Stimulated activated CD4-positive, alpha-beta T cell treated with anti-CD3 and anti-CD28 coated beads, Interleukin-1b, Interleukin-23, amount 100 ng/mL, for 1 hour (primary cell): Measurements from ENCODE around the gene PTCHD4.
"Not testable (repeated sequence)": the region's sequence is repeated elsewhere in the genome, so short reads cannot be mapped to it uniquely, and the experiment has no call there.

Experiments used
- DNase-seq, 2 donors: peaks; one replicate each; pipeline ENCODE4 v3.0.0-alpha.2; 2020; ENCODE audit warnings: low read depth in 2 of 2

PTCHD4 gene

GRCh38 chr6:48111143-48111506, at the start of gene PTCHD4:
PTCHD4 (minus strand) TSS chr6:48111197; CDS start chr6:48068957, 42,240 bp downstream.
- DNase-seq = no peak

- no peak for DNase-seq
Observed at GRCh38 chr6:48151142-48151541, 40.1 kb upstream of the PTCHD4 start.

- no peak for DNase-seq
Observed at GRCh38 chr6:48150701-48151100, 39.7 kb upstream of the PTCHD4 start.

GRCh38 chr6:48147051-48147450, 36.1 kb upstream of the PTCHD4 start:
- no peak for DNase-seq

GRCh38 chr6:48144021-48144420, 33.0 kb upstream of the PTCHD4 start:
- DNase-seq = no peak

- DNase-seq = no peak
Observed at GRCh38 chr6:48141975-48142374, 31.0 kb upstream of the PTCHD4 start.

GRCh38 chr6:48139818-48140614, 29.0 kb upstream of the PTCHD4 start:
- DNase-seq = no peak

GRCh38 chr6:48136856-48137255, 25.9 kb upstream of the PTCHD4 start:
- no peak for DNase-seq

- DNase-seq = no peak
Observed at GRCh38 chr6:48135323-48136084, 24.5 kb upstream of the PTCHD4 start.

GRCh38 chr6:48134246-48134645, 23.2 kb upstream of the PTCHD4 start:
- no peak for DNase-seq

GRCh38 chr6:48123601-48124000, 12.6 kb upstream of the PTCHD4 start:
- no peak for DNase-seq

GRCh38 chr6:48121983-48122749, 11.2 kb upstream of the PTCHD4 start:
- DNase-seq = not testable (repeated sequence)

GRCh38 chr6:48116699-48117645, 6.0 kb upstream of the PTCHD4 start:
- no peak for DNase-seq

- no peak for DNase-seq
Observed at GRCh38 chr6:48113130-48113529, 2.1 kb upstream of the PTCHD4 start.

- DNase-seq = no peak
Observed at GRCh38 chr6:48111575-48111974, 578 bp upstream of the PTCHD4 start.

- DNase-seq = no peak
Observed at GRCh38 chr6:48110436-48111142, 408 bp downstream of the PTCHD4 start.

- DNase-seq = no peak
Observed at GRCh38 chr6:48109944-48110343, 1.1 kb downstream of the PTCHD4 start.

- not testable (repeated sequence) for DNase-seq
Observed at GRCh38 chr6:48102476-48103195, 8.4 kb downstream of the PTCHD4 start.

GRCh38 chr6:48101290-48101689, 9.7 kb downstream of the PTCHD4 start:
- DNase-seq = no peak

GRCh38 chr6:48100588-48100895, 10.5 kb downstream of the PTCHD4 start:
- no peak for DNase-seq
